Ramos (cell line): ENCODE results near the gene PAM16.

Experiments used
- in situ Hi-C: fragments of 300-500 bp; cut with MboI; formaldehyde crosslinking; loops from one replicate; pipeline ENCODE4 v1.14.3; 2022; ENCODE audit warnings: low sequenced_read_pairs; ENCODE audit not compliant: unreplicated experiment

The PAM16 gene

DNA sequence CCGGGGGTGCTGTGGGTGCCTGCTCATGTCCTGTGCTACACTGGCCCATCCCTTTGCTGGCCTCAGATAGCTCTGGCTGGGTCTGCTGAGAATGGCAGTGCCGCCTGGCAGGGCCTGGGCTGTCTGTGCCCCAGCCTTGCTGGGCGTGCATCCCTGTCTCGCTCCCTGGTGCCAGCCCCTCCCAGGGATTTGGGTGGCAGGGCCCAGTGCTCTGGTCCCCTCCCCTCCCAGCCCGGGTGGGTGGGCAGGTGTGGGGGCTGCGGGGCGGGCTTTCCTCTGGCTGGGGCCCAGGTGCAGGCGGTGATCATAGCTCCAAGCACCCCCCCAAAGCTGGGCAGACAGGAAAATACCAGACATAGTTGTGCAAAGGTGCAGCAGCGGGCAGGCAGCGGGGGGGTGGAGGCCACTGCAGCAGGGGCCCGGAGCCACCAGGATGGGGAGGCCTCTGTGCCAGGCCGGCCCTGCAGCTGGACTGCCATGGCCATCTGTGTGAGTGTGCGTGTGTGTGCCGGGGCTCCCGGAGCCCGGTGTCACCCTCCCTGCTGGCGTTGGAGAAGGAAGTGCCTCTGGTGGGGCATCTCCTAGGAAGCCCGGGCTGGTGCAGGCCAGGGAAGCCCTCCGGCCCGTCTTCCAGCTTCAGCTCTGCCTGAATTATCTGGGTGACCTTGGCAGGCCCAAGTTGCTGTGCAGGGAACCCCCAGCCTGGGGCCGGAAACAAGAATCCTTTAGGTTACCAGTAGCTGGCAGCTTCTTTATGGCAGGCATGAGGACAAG is 27.9 kb downstream of the PAM16 start:
- in situ Hi-C loops, result loop anchor here (10.0 kb wide), 1 partner anchor 128 kb away; no protein-coding TSS in a partner anchor

DNA sequence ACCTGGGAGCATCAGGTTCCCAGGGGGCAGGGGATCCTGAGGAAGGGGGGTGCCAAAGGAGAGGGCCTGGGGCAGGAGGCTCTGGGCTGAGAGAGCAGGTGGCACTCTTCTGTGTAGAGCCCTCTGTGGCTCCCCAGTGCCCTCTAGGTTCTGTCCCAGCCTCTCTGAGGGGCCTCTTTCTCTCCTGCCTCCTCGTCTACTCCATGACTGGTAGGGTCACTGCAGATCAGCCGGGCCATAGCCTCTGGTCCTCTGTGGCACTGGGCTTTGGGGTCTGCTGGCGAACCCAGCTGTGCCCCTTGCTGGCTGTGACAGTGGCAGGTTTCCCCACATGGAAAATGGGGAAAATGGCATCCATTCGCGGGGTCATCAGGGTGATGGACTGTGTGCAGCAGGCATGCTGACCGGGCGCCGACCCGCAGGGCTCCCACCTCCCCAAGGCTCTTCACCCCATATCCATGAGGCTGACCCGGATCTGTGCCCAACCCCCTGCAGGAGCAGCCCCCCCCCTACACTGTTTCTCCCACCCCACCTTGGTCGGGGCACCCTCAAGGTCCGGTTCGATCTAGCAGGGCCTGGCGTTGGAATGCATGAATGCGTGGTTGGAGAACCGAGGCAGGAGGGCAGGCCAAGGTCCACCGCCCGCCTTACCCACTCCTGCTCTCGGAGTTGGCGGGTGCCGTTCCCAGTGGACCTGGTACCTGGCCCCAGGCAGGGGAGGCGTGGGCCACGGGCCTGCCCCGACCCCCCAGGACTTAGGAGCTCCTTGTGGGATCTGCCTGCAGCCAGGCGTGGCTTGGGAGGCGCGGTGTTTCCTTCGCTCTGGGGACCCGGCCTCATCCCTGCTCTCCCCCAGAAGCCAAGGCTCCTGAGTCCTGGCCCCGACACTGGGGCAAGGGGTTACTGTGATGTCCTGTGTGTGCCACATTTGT is 28.7 kb downstream of the PAM16 start:
- in situ Hi-C loops, result loop anchor here (10.0 kb wide), 1 partner anchor 128 kb away; no protein-coding TSS in a partner anchor

DNA sequence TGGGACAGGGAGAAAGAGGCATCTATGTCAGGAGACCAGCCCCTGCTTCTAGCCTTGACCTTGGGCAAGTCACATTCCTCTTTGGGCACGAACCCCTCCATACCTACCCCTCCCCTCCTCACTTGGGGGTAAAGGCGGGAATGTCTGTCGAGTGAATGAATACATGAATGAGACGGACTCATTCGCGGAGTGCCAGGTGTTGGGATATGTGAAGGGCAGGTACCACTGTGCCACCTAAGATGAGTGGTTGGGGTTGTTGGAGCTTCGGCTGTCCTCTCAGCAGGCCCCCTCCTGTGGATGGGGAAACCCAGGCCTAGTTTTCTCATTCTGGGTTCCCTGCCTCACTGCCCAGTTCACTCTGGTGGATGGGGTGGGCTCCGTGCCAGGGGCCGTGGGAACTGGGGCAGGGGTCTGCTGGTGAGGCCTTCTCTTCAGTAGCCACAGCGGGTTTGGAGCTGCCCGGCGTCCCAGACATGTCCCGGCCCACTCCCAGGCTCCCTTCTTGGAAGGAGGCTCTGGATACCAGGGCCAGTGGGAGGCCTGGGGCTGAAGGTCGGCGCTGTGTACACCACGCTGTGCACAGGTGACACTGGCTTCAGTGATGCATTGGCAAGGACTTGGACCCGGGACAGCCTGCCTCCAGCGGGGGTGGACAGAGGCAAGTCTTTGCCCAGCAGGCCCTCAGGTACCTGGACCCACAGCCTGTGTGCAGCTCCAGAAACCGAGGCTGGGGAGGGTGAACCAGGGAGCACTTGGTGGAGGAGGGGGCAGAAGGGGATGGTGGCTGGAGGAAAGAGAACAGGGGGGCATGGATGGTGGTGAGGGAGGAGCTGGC is 29.6 kb downstream of the PAM16 start:
- in situ Hi-C loops, result loop anchor here (10.0 kb wide), 1 partner anchor 127 kb away; no protein-coding TSS in a partner anchor

DNA sequence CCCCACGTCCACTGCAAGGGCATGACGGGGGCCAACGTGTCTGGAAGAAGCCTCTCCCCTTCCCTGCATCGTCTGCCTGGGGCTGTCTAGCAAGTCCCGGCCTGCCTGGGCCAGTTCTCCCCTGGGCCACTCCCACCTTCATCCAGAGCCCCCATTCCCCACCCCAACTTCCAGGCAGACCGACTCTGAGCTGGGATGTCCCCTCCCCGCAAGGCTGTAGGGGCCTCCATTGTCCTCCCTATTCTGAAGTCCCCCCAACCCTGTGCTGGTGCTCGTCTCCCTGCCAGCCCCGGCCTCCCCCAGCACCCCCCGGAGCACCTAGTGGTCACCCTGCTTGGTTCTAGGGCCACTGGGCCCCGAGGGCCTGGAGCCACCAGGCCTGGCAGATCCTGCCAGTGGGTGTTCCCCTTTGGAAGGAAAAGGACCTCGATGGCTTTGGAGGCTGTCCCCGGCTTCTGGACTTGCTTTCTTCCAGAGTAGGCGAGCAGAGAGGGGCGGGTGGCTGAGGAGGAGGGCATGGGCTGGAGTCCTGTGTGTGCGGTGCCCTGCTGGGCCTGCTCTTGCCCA is 30.5 kb downstream of the PAM16 start:
- in situ Hi-C loops, result loop anchor here (10.0 kb wide), 1 partner anchor 126 kb away; no protein-coding TSS in a partner anchor

DNA sequence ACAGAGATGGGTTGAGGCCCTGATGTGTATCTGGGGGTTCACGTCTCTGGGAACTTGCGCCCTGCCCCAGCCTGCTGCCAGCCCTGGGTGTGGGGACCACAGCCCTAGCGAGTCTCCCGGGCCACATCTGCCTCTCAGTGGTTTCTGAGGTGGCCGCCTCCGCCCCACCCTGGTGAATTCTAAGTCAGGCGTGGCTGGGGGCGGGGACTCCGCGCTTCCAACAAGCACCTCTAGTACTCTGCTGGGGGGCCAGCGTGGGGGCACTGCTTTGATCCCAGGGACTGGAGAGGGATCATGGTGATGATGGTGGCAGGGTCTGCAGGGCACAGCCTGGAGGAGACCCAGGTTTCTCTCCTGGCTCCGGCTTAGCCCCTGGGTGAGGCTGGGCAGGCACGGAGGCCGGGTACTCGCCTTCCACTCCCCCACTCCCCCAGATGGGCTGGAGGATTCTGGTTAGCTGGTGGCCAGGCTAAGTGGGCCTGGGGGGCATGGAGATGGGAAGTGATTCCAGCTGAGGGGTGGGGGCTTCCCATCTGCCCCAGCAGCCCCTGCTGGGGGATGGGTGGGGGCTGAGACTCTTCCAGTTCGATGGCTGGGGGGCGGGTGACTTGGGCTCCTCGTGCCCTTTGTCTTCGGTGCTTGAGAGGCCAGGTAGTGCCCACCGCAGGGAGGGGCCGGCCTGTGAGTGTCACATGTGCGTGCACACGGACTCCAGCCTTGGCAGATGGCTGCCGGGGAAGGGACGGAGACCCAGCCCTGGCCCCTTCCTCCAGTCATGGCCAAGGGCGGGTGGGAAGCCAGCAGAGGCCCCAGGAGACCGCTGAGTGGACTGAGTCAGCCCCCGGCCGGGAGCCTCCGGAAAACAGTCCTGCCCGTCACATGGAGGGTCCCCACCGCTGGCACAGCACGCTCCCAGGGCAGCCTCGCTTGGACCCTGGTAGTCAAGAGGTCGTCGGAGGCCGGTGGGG is 31.4 kb downstream of the PAM16 start:
- in situ Hi-C loops, result loop anchor here (10.0 kb wide), 1 partner anchor 125 kb away; no protein-coding TSS in a partner anchor

DNA sequence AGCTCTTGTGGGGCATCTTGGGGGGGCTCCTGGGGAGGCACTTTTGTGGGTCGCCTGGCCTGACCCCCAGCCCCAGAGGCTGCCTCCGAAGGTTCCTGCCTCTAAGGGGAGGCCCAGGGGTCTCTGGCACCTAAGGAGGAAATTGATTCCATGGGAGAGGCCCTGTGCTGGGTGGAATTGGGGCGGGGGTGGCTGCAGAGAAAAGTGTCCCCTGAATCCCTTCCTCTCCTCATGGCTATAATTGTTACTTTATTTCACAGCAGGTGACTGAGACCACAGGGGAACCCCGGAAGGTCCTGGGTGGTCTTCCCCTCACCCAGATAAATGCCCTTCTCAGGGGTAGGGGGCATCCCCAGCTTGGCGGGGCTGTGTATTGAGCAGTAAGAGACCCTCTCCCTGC is 32.2 kb downstream of the PAM16 start:
- in situ Hi-C loops, result no loop called here

DNA sequence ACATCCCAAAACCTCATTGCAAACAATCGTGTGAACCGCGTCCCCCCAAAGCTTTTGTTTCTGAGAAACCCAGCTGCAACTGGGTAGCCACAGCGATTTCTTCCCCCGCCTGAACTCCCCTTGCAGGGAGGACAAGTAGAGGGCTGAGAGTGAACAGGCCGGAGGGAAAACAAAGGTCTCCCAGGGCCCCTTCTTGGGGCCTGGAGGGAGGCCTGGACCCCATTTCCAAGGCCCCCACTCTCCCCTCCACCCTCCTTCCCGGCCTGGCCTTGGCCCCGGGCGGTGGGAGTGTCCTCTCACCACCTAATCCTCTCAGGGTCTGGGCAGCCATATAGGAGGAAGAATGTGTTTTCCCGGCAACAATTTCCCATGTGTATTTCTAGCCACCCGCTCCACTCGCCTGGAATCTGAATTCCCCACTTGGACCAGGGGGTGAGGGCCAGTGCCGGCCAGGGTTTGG is 32.6 kb downstream of the PAM16 start:
- in situ Hi-C loops, result no loop called here

DNA sequence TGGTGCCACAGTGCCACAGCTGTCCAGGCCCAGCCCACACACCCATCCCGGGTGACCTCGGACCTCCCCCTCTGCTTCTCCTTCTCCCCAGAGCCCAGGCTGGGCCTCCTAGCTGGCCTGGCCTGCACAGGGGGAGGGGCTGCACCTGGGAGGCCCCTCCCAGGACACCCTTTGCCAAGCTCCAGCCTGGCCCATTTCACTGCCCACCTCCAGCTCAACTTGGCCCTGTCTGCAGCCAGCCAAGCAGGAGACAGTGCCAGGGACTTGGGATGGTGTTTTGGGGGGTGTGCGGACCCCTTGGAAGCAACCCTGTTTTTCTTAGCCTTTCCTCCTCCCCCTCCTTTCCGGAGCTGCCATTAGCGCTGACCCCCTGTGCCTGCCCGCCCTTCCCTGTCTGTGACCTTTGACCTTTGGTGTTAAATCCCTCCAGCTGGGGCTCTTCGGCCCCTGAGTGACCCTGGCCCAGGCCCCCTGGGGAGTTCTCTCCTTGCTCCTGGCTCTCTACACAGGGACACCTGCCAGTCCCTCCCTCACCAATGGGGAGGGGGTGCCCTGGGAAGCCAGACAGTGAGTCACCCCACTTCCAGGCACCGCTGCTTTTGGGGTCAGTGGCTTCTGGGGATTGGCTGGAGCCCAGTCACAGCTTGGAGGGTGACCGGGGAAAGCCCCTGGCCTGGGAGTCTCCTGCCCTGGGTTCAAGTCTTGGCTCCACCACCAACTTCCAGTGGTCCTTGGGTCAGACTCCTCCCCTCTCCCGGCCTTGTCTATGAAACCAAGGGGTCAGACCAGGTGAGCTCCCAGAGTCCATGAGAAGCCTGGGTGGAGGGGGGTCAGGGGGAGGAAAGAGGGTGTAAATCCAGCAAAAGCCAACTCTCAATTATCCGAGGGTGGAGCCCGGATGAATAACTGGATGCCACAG is 33.3 kb downstream of the PAM16 start:
- in situ Hi-C loops, result no loop called here

DNA sequence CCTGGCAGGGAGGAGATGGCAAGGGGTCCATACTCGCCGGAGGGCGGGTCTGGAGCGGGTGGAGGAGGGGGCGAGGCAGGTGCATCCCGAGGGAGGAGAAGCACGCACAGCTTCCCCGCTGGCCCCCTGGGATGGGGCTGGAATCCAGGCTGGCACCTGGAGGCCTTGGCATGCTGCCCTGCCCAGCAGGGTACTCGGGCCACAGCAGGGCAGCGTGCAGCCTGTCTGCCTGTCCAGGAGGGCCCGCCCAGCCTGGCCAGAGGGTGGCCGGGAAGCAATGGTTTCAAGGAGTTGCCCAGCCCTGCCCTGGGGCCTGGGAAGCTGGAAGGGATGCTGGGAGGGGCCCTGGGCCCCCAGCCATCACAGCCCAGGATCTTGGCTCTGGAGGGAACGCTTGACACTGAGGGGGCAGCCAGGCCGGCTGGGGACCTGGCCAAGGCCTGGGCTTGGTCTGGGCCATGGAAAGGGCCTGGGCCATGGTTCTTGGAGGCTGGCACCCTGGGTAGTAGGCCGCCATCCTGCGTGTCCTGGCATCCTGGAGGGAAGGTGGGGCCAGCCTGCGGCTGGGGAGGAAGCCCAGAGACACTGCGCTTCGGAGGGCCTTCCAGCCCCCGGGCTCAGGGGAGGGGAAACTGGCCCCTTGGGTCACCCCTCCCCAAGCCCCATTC is 34.1 kb downstream of the PAM16 start:
- in situ Hi-C loops, result no loop called here

DNA sequence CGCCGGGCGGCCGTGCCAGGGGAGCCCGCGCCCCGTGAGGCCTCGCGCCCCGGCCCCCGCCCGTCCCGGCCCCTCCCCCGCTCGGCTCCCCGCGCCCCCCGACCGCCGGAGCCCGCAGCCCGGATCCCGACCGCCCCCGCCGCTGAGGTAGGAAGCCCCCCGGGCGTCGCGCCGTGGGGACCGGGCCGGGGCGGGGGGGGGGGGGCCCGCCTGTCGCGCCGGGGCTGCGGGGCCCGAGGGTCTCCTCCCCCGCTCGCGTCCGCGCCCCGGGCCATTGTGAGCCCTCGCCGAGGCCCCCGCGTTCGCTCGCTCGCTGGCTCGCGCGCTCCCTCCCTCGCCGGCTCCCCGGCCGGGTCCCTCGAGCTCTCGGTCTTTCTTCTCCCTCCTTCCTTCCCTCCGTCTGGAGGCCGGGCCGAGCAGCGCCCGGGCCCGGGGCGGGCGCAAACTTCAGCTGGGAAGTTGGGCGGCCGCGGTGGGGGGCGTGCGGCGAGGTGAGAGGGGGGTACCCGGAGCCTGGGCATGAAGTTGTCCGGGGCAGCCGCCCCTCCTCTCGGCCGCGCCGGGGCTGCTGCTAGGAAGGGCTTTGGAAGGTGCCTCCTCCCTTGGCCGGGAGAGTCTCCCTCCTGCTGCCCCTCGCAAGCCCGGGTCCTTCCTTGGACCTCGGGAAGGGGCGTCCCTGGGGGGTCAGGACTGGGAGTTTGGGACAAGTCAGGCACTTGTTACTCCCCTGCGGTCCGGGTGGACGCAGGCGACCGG is 34.8 kb downstream of the PAM16 start:
- in situ Hi-C loops, result no loop called here

DNA sequence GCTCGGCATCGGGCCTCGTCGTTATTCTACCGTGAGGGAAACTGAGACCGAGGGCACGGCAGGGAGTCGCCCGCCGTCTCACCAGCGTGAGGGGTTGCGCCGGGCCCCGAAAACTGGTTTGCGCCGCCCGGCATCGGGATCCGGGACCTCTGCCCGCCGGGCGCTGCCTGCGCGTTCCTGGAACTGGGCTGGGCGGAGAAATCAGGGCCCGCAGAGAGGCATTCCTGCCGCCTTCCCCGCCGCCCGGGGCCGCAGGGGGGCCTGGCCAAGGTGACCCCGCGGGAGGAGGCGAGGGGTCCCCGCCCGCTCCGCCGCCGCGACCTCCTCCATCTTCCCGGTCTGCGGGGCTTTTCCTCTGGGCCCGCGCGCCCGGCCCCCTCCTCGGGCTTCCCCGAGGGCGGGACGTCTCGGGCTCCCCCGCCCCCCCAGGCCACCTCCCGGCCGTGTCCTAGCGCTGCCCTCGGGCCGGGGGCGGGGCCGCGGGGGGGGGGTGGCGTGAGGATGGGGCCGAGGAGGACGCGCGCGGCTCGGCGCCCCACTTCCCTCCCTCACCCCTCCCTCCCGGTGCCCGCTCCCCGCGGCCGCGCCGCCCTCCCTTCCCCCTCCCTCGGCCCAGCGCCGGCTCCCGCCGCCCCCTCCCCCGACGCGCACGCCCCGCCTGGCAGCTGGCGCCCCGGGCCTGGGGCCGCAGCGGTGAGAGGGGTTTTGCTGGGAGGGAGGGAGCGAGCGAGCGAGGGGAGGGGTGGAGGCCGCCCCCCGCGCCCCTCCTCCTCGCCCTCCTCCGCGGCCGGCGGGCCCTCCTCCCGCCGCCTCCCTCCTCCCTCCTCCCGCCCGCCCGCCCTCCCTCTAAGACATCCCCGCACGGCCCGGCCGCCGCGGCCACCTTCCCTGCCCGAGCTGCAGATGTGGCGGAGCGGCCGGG is 35.7 kb downstream of the PAM16 start, which contains the start of gene GLIS2:
GLIS2 (plus strand) TSS at position 882 of the 922 bp plus-strand sequence. CDS start 16,214 bp downstream, outside the sequence.
- in situ Hi-C loops, result no loop called here

DNA sequence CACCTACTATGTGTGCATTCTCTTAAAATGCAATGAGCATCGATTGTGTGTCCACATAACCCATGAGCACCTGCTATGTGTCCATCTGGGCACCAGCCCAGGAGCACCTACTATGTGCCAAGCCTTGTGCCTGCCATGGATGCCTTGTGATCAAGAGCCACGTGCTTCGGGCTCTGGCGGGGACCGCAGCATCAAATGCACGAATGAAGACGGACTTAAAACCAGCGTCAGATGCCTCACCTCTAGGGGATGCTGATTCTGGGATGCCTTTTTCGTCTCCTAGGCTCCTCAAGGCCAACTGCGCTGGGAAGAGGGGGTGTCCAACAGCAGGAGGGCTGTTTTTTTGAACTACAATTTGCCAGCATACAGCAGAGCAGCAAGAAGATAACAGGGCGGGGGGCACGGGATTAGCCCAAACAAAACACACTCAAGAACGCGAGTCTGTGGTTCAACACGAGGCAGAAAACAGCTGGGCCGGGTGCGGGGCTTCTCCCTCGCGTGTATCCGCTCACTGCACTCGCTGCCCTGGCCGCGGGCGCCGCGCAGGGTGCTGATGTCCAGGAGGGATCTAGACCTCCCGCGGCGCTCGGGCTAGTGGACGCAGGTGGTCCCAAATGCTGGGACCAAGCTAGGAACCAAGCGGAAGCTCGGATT is 36.5 kb downstream of the PAM16 start:
- in situ Hi-C loops, result no loop called here

DNA sequence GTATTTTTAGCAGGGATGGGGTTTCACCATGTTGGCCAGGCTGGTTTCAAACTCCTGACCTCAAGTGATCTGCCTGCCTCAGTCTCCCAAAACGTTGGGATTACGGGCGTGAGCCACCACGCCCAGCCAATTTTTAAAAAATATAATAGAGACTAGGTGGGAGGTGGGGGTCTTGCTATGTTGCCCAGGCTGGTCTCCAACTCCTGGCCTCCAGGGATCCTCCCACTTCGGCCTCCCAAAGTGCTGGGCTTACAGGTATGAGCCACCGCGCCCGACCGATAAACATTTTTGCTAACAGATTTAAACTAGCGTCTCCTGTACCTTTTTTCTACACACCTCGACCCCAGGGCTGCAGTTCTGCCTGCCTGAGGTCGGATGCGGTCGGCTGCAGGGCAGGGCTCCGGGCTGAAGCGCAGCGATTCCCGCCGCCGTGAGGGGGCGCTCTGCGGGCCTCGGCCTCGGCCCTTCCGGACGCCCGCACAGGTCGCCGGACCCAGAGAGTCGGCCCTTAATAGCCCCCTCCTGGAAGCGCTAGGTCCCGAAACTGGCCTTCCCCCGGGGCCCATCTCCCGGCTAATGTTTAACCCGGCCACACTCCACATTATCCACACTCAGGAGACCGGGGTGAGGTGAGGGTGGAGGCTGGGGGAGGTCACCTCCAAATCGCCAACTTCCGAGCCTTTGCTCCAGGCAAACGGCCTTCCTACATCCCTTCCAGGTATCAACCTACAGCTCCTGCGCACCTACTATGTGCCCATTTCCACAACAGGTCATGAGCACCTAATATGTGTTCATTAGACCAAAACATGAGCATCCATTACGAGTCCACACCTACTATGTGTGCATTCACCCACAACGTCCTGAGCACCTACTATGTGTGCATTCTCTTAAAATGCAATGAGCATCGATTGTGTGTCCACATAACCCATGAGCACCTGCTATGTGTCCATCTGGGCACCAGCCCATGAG is 37.3 kb downstream of the PAM16 start:
- in situ Hi-C loops, result no loop called here
